Fibroblast of peridontal ligament (primary cell): ENCODE results near the gene SS18L1.

Experiments used
- DNase-seq: peaks from one replicate; pipeline ENCODE4 v3.0.0-alpha.2; 2010; ENCODE audit errors: extremely low read depth

SS18L1 gene

GRCh38 chr20:62226707-62227590, 83.4 kb downstream of the SS18L1 start:
- DNase-seq = no peak

GRCh38 chr20:62227591-62227976, 84.0 kb downstream of the SS18L1 start:
- DNase-seq = no peak

DNA sequence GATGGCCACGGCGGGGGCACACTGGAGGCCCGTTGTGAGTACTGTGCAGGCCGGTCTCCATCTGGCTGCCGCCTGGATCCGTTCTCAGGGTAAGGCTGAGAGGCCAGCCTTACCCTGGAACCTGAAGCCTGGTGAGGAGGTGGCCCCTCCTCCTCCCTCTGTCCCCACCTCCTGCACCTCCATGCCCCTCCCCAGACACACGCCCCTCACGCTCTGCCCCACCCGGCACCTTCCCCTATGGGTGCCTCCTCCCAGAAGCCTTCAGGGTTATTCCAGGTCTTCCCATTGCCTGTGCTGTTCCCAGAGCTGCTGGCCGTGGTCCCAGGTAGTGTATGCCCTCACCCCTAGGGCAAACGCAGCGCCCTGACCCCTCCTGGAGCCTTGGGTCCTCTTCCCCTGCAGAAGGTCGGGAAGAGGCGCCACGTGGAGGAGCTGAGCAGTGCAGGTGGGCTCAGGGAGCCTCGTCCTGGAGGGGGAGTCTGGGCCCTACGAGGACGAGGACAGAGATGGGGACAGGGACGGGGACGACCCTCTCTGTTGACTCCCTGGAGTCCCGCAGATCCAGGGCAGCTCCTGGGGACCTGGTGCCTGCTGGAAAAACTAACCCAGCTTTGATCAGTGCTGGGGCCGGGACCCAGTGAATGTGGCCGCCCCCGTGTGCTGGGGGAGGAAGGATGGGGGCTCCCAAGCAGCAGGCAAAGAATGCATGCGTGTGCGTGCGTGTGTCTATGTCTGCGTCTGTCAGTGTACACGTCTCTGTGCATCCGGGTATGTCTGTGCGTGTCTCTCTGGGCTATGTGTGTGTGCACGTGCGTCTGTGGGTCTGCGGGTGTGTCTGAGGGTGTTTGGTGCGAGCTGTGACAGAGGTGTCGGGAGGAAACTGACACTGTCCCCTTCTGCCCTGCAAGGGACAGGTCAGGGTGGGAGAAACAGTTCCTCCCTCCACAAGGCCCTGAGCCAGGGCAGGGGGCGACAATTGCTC, 84.7 kb downstream of the SS18L1 start:
- DNase-seq = no peak

DNA sequence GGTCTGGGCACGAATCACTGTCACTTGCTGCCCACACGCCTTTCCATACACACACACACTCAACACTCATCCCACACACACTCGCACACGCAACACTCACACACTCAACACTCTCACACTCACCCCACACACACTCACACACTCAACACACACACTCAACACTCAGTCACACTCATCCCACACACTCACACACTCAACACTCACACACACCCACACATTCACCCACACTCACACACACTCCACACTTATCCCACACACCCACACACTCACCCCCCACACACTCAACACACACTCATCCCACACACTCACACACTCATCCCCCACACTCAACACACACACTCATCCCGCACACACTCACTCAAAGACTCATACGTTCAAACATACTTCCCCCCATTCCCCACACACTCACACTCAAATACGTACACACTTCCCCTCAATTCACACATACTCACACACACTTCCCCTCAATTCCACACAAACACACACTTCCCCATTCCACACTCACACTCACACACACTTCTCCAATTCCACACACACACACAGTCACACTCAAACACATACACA, 85.5 kb downstream of the SS18L1 start:
- no peak for DNase-seq

DNA sequence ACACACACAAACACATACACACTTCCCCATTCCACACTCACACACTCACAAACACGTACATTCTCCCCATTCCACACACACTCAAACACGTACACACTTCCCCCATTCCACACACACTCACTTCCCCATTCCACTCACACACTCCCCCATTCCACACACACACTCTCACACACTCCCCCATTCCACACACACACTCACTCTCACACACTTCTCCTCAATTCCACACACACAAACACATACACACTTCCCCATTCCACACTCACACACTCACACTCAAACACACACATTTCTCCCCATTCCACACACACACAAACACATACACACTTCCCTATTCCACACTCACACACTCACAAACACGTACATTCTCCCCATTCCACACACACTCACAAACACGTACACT, 86.1 kb downstream of the SS18L1 start:
- no peak for DNase-seq

GRCh38 chr20:62230276-62230675, 86.7 kb downstream of the SS18L1 start:
- no peak for DNase-seq

GRCh38 chr20:62230696-62231095, 87.1 kb downstream of the SS18L1 start:
- DNase-seq = no peak

- DNase-seq = no peak
Measured at GRCh38 chr20:62231292-62231691, 87.7 kb downstream of the SS18L1 start.
